ENCODE data around the gene MACROD2. TPM values are rescaled to one million over a fixed set of nuclear protein-coding genes. Genes with fewer than 3 reads are reported as not detected.
A peak's percentile ranks its signal among the peaks of the same experiment; 100 is the strongest.
"Not testable (repeated sequence)": the region's sequence is repeated elsewhere in the genome, so short reads cannot be mapped to it uniquely, and the experiment has no call there.

The MACROD2 gene
- total RNA-seq, 4 donors from 2014 or later: 12.6 to 60.3 (median 18.9) TPM

- no peak for TF ChIP-seq POLR2A (IDR thresholded peaks at IDR 0.05)
- TF ChIP-seq CTCF (IDR thresholded peaks at IDR 0.05): no peak
- TF ChIP-seq POLR2AphosphoS5 (IDR thresholded peaks at IDR 0.05): no peak
- TF ChIP-seq EP300 (IDR thresholded peaks at IDR 0.05): no peak
- Histone ChIP-seq H3K36me3 (no peaks in the 10 kb centered on the region), H3K27me3 (no peaks in the 10 kb centered on the region), H3K4me3 (no peak overlapping the region), H3K4me1 (no peaks in the 10 kb centered on the region), H3K27ac (no peak overlapping the region), H3K9me3 (no peaks in the 10 kb centered on the region)
- DNase-seq (ENCODE audit: low spot score in 2 of 2): no peak
- 63% methylated on average over 4 of the region's 4 CpGs for WGBS
Observed at GRCh38 chr20:13984211-13984610, 11.1 kb upstream of the MACROD2 start.

GRCh38 chr20:13990465-13990864 is 4.9 kb upstream of the MACROD2 start, which contains the start of gene SEL1L2:
TSS of gene SEL1L2 (minus strand) at chr20:13990614. CDS start at chr20:13990534, 80 bp downstream.
- DNase-seq (ENCODE audit: low spot score in 2 of 2): no peak
- WGBS: 37% methylated on average over 5 of the region's 5 CpGs

GRCh38 chr20:13991311-13991710 is 4.0 kb upstream of the MACROD2 start:
- WGBS: 84% methylated on average over 1 of the region's 1 CpG

More at GRCh38 chr20:13990465-13990864, 4.9 kb upstream of the MACROD2 start, which contains the start of gene SEL1L2:
- Histone ChIP-seq H3K9me3 (no peaks in the 10 kb centered on the region), H3K36me3 (no peaks in the 10 kb centered on the region), H3K4me3 (no peak within 1 kb of the TSS), H3K27ac (no peak within 1 kb of the TSS), H3K27me3 (no peaks in the 10 kb centered on the region), H3K4me1 (no peaks in the 10 kb centered on the region)
- no peak for TF ChIP-seq EP300 (IDR thresholded peaks at IDR 0.05)
- TF ChIP-seq CTCF (IDR thresholded peaks at IDR 0.05): no peak
- TF ChIP-seq POLR2AphosphoS5 (IDR thresholded peaks at IDR 0.05): no peak
- TF ChIP-seq POLR2A (IDR thresholded peaks at IDR 0.05): no peak

GRCh38 chr20:13991955-13992354 is 3.4 kb upstream of the MACROD2 start:
- not testable (repeated sequence) for H3K4me3 ChIP-seq; H3K9me3 ChIP-seq; H3K27ac ChIP-seq; DNase-seq (ENCODE audit: low spot score in 2 of 2); H3K27me3 ChIP-seq; H3K4me1 ChIP-seq; H3K36me3 ChIP-seq
- 93% methylated on average over 5 of the region's 5 CpGs for WGBS

More at GRCh38 chr20:13991311-13991710, 4.0 kb upstream of the MACROD2 start:
- TF ChIP-seq POLR2AphosphoS5 (IDR thresholded peaks at IDR 0.05): no peak
- TF ChIP-seq POLR2A (IDR thresholded peaks at IDR 0.05): no peak
- TF ChIP-seq EP300 (IDR thresholded peaks at IDR 0.05): no peak
- TF ChIP-seq CTCF (IDR thresholded peaks at IDR 0.05): no peak
- Histone ChIP-seq H3K9me3 (no peaks in the 10 kb centered on the region), H3K4me1 (peaks cover 2% of the 10 kb centered on the region), H3K27ac (no peak overlapping the region), H3K27me3 (no peaks in the 10 kb centered on the region), H3K36me3 (no peaks in the 10 kb centered on the region), H3K4me3 (no peak overlapping the region)
- DNase-seq (ENCODE audit: low spot score in 2 of 2): no peak

- TF ChIP-seq EP300 (IDR thresholded peaks at IDR 0.05): no peak
- no peak for TF ChIP-seq POLR2A (IDR thresholded peaks at IDR 0.05)
- DNase-seq (ENCODE audit: low spot score in 2 of 2): peak in 1 of 2 donors; percentile 63
- Histone ChIP-seq H3K36me3 (no peaks in the 10 kb centered on the region), H3K27ac (peak overlapping the region; percentile 62), H3K4me3 (peak overlapping the region; percentile 66), H3K27me3 (no peaks in the 10 kb centered on the region), H3K4me1 (peaks cover 6% of the 10 kb centered on the region), H3K9me3 (no peaks in the 10 kb centered on the region)
- under 1% methylated on average over 19 of the region's 52 CpGs for WGBS
Observed at GRCh38 chr20:13995841-13996240, 525 bp downstream of the MACROD2 start.

GRCh38 chr20:13996265-13996664 is 949 bp downstream of the MACROD2 start:
- peak overlapping the region; percentile 66 for H3K4me3 ChIP-seq
- H3K9me3 ChIP-seq: no peaks in the 10 kb centered on the region
- WGBS: 2% methylated on average over 13 of the region's 13 CpGs
- H3K27ac ChIP-seq: no peak overlapping the region
- H3K4me1 ChIP-seq: peaks cover 6% of the 10 kb centered on the region
- H3K27me3 ChIP-seq: no peaks in the 10 kb centered on the region
- H3K36me3 ChIP-seq: no peaks in the 10 kb centered on the region
- no peak for DNase-seq (ENCODE audit: low spot score in 2 of 2)
- no peak for TF ChIP-seq POLR2AphosphoS5 (IDR thresholded peaks at IDR 0.05)
- TF ChIP-seq EP300 (IDR thresholded peaks at IDR 0.05): no peak
- TF ChIP-seq CTCF (IDR thresholded peaks at IDR 0.05): no peak
- TF ChIP-seq POLR2A (IDR thresholded peaks at IDR 0.05): no peak

Data from suprapubic skin (tissue), 4 donors.